Measurements from ENCODE around the gene RHEX.

RHEX gene

DNA sequence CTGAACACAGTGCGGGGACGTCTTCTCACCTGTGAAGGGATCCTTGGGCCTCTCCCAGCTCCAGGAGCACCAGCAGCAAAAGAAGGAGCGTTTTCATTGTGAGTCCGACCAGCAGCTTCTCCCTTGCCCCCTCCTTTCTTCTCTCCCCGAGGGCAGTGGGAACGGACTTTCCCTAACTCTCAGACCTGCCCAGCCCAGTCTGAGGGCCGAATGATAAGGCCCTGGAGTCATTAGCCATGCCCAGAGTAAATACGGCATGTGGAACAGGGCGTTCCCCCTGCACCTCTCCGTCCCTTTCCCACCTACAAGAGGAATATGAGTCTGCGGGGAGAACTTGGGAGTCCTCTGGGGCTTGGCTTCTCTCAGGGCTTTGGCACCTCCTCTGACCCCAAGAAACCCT is 29.3 kb upstream of the RHEX start, which contains the start of gene CTSE:
TSS of gene CTSE (minus strand) at position 201 of the 400 bp plus-strand sequence. CDS start at position 97, 104 bp downstream.
- no peak within 1 kb of the TSS for H3K27ac Mint-ChIP-seq
- H3K9me3 Mint-ChIP-seq: peaks cover 9% of the 10 kb centered on the region
- no peaks in the 10 kb centered on the region for H3K4me1 Mint-ChIP-seq
- H3K36me3 Mint-ChIP-seq (ENCODE audit: low read depth): no peaks in the 10 kb centered on the region
- H3K27me3 Mint-ChIP-seq (ENCODE audit: low read depth): peaks cover 3% of the 10 kb centered on the region
- no peak within 1 kb of the TSS for H3K4me3 Mint-ChIP-seq
- TF ChIP-seq CTCF (IDR thresholded peaks at IDR 0.05; ENCODE audit: unreplicated experiment in 3 of 3): no peak

DNA sequence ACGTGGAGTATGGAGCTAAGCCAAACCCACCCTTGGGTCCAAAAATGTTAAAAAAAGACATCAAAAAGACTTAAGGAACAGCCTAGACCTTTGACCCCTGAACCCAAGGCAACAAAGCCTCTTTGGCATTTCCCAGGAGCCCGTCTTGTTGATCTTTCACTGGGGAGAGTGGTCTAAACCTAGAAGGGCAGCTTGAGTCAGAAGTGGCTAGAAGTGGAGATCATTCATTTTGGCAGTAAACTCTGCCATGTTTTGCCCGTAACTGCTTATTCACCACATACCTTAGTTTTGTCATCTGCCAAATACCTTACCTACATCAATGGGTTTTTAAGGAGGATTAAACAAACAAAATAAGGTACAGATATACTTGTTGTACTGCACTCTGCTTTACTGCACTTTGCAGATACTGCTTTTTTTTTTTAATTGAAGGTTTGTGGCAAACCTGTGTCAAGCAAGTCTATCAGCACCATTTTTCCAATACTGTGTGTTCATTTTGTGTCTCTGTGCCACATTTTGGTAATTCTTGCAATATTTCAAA is 27.6 kb upstream of the RHEX start:
- no peak for TF ChIP-seq CTCF (IDR thresholded peaks at IDR 0.05; ENCODE audit: unreplicated experiment in 3 of 3)
- peaks cover 9% of the 10 kb centered on the region for H3K9me3 Mint-ChIP-seq
- H3K4me3 Mint-ChIP-seq: no peak overlapping the region
- peaks cover under 1% of the 10 kb centered on the region for H3K4me1 Mint-ChIP-seq
- H3K27me3 Mint-ChIP-seq (ENCODE audit: low read depth): peaks cover 5% of the 10 kb centered on the region
- H3K27ac Mint-ChIP-seq: no peak overlapping the region
- no peaks in the 10 kb centered on the region for H3K36me3 Mint-ChIP-seq (ENCODE audit: low read depth)

- Mint-ChIP-seq H3K4me1 (peaks cover 20% of the 10 kb centered on the region), H3K27ac (no peak overlapping the region), H3K9me3 (peaks cover 12% of the 10 kb centered on the region), H3K36me3 (ENCODE audit: low read depth) (no peaks in the 10 kb centered on the region), H3K27me3 (ENCODE audit: low read depth) (peaks cover 17% of the 10 kb centered on the region), H3K4me3 (no peak overlapping the region)
- TF ChIP-seq CTCF (IDR thresholded peaks at IDR 0.05; ENCODE audit: unreplicated experiment in 3 of 3): no peak
These were observed 23.5 kb upstream of the RHEX start for GRCh38 chr1:206029484-206029883.

DNA sequence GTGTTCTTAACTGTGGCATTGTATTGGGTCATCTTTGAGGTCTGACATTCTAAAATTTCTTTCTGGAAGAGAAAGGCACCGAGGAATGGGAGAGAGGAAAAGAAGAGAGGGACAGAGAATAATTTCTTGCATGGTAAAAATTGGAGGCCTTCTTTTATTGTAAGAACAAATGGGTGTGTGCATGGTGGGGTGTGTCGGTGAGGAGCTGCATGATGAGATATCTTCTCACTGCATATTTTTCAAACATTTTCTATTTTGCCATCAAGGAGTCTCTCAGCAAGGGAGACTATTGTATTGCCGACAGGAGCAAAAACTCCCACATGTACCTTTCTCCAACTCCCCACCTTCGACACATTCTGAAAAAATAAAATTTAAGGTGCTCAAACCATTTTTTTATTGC is 22.8 kb upstream of the RHEX start:
- TF ChIP-seq CTCF (IDR thresholded peaks at IDR 0.05; ENCODE audit: unreplicated experiment in 3 of 3): no peak
- Mint-ChIP-seq H3K27me3 (ENCODE audit: low read depth) (peaks cover 24% of the 10 kb centered on the region), H3K4me1 (peaks cover 20% of the 10 kb centered on the region), H3K4me3 (no peak overlapping the region), H3K36me3 (ENCODE audit: low read depth) (no peaks in the 10 kb centered on the region), H3K27ac (no peak overlapping the region), H3K9me3 (peaks cover 12% of the 10 kb centered on the region)

DNA sequence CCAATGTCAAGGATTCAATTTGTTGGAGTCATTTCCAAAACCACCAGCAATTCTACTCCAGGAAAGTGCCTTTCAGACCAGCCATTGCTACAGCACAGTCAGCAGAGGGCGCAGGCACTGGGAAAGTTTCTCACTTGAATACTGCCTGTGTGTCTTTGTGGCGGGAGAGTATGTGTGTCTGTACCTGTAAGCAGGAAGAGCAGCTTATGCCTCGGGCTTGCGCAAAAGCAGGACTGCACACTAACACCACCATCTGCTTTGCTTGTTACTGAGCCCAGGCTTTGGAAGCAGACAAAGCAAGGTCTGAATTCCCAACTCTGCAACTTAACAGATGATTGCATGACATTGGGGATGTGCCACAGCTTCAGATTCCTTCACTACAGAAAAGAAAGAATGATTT is 22.3 kb upstream of the RHEX start:
- peaks cover 24% of the 10 kb centered on the region for H3K27me3 Mint-ChIP-seq (ENCODE audit: low read depth)
- H3K4me1 Mint-ChIP-seq: peaks cover 20% of the 10 kb centered on the region
- H3K27ac Mint-ChIP-seq: peak overlapping the region in 1 of 3 experiments; percentile 11
- H3K9me3 Mint-ChIP-seq: peaks cover 12% of the 10 kb centered on the region
- H3K4me3 Mint-ChIP-seq: no peak overlapping the region
- no peaks in the 10 kb centered on the region for H3K36me3 Mint-ChIP-seq (ENCODE audit: low read depth)
- peak; percentile 74 to 89 (median 84) for TF ChIP-seq CTCF (IDR thresholded peaks at IDR 0.05; ENCODE audit: unreplicated experiment in 3 of 3)
